MG63 (cell line): ENCODE measurements around the gene MELTF. TPM values are rescaled to one million over a fixed set of nuclear protein-coding genes. Genes with fewer than 3 reads are reported as not detected.

ENCODE experiments used
- DNase-seq: peaks from one replicate; pipeline ENCODE4 v3.0.0-alpha.2; 2020
- H3K27me3 ChIP-seq: fragments of 250-450 bp; sonication (Bioruptor Pico); 2 replicates; pipeline ENCODE4 v1.5.1; 2020; ENCODE audit warnings: mild to moderate bottlenecking, moderate library complexity
- H3K36me3 ChIP-seq: fragments of 250-450 bp; sonication (Bioruptor Pico); 2 replicates; pipeline ENCODE4 v1.5.1; 2020; ENCODE audit warnings: mild to moderate bottlenecking, moderate library complexity
- H3K4me3 ChIP-seq: fragments of 250-450 bp; sonication (Bioruptor Pico); 2 replicates; pipeline ENCODE4 v1.5.1; 2020; ENCODE audit warnings: mild to moderate bottlenecking, moderate library complexity
- H3K9me3 ChIP-seq: fragments of 250-450 bp; sonication (Bioruptor Pico); 2 replicates; pipeline ENCODE4 v1.5.1; 2020; ENCODE audit warnings: mild to moderate bottlenecking, moderate library complexity
- total RNA-seq: library from RNA; depleted of rRNA; stranded (reverse); fragments of >200 nt; shearing (Covaris generic); gene quantifications from 2 replicates; pipeline ENCODE4 v1.2.3, GENCODE V29; 2014; ENCODE audit warnings: low replicate concordance

MELTF gene
- total RNA-seq, 1 experiment from 2014 or later: 8.3 TPM

GRCh38 chr3:197002701-197003454 is 26.7 kb downstream of the MELTF start:
- peak; percentile 72 for DNase-seq
- Histone ChIP-seq H3K9me3 (0 out of 2 replicates have a peak, but pooled peaks cover 2% of the 10 kb centered on the region), H3K36me3 (no peaks in the 10 kb centered on the region), H3K27me3 (no peaks in the 10 kb centered on the region), H3K4me3 (no peak overlapping the region; the same call in 1 of the 2 replicates)

GRCh38 chr3:197001972-197002700 is 27.5 kb downstream of the MELTF start:
- DNase-seq: no peak
- no peaks in the 10 kb centered on the region for H3K27me3 ChIP-seq
- no peaks in the 10 kb centered on the region for H3K36me3 ChIP-seq
- no peak overlapping the region for H3K4me3 ChIP-seq
- 0 out of 2 replicates have a peak, but pooled peaks cover 2% of the 10 kb centered on the region for H3K9me3 ChIP-seq

- no peak overlapping the region for H3K4me3 ChIP-seq
- DNase-seq: no peak
- H3K36me3 ChIP-seq: no peaks in the 10 kb centered on the region
- H3K27me3 ChIP-seq: no peaks in the 10 kb centered on the region
- 0 out of 2 replicates have a peak, but pooled peaks cover 2% of the 10 kb centered on the region for H3K9me3 ChIP-seq
Observed at GRCh38 chr3:197001106-197001971, 28.3 kb downstream of the MELTF start.

GRCh38 chr3:197000211-197000610 is 29.4 kb downstream of the MELTF start:
- Histone ChIP-seq H3K4me3 (no peak overlapping the region), H3K27me3 (no peaks in the 10 kb centered on the region), H3K36me3 (no peaks in the 10 kb centered on the region), H3K9me3 (0 out of 2 replicates have a peak, but pooled peaks cover 2% of the 10 kb centered on the region)
- no peak for DNase-seq

- H3K9me3 ChIP-seq: 0 out of 2 replicates have a peak, but pooled peaks cover 2% of the 10 kb centered on the region
- H3K36me3 ChIP-seq: no peaks in the 10 kb centered on the region
- DNase-seq: no peak
- H3K27me3 ChIP-seq: no peaks in the 10 kb centered on the region
- H3K4me3 ChIP-seq: no peak overlapping the region
Observed at GRCh38 chr3:196998966-196999760, 30.5 kb downstream of the MELTF start.

GRCh38 chr3:196997311-196997710 is 32.3 kb downstream of the MELTF start:
- H3K9me3 ChIP-seq: 0 out of 2 replicates have a peak, but pooled peaks cover 2% of the 10 kb centered on the region
- H3K27me3 ChIP-seq: no peaks in the 10 kb centered on the region
- no peaks in the 10 kb centered on the region for H3K36me3 ChIP-seq
- H3K4me3 ChIP-seq: no peak overlapping the region
- DNase-seq: no peak

- no peaks in the 10 kb centered on the region for H3K36me3 ChIP-seq
- DNase-seq: no peak
- no peaks in the 10 kb centered on the region for H3K27me3 ChIP-seq
- 0 out of 2 replicates have a peak, but pooled peaks cover 2% of the 10 kb centered on the region for H3K9me3 ChIP-seq
- H3K4me3 ChIP-seq: no peak overlapping the region
Observed at GRCh38 chr3:196996454-196997265, 33.0 kb downstream of the MELTF start.

- Histone ChIP-seq H3K4me3 (no peak overlapping the region), H3K27me3 (no peaks in the 10 kb centered on the region), H3K9me3 (0 out of 2 replicates have a peak, but pooled peaks cover 2% of the 10 kb centered on the region), H3K36me3 (no peaks in the 10 kb centered on the region)
- no peak for DNase-seq
Observed at GRCh38 chr3:196995646-196996355, 33.8 kb downstream of the MELTF start.

- Histone ChIP-seq H3K27me3 (no peaks in the 10 kb centered on the region), H3K9me3 (0 out of 2 replicates have a peak, but pooled peaks cover 2% of the 10 kb centered on the region), H3K4me3 (no peak overlapping the region), H3K36me3 (no peaks in the 10 kb centered on the region)
- no peak for DNase-seq
Observed at GRCh38 chr3:196995027-196995426, 34.6 kb downstream of the MELTF start.

GRCh38 chr3:196994056-196994455 is 35.6 kb downstream of the MELTF start:
- H3K4me3 ChIP-seq: no peak overlapping the region
- no peaks in the 10 kb centered on the region for H3K36me3 ChIP-seq
- no peaks in the 10 kb centered on the region for H3K27me3 ChIP-seq
- no peak for DNase-seq
- H3K9me3 ChIP-seq: 0 out of 2 replicates have a peak, but pooled peaks cover 2% of the 10 kb centered on the region

- no peaks in the 10 kb centered on the region for H3K27me3 ChIP-seq
- no peaks in the 10 kb centered on the region for H3K9me3 ChIP-seq
- DNase-seq: no peak
- H3K4me3 ChIP-seq: no peak overlapping the region
- H3K36me3 ChIP-seq: no peaks in the 10 kb centered on the region
Observed at GRCh38 chr3:196992461-196993065, 37.1 kb downstream of the MELTF start.

GRCh38 chr3:196991581-196992460 is 37.8 kb downstream of the MELTF start:
- DNase-seq: no peak
- Histone ChIP-seq H3K4me3 (no peak overlapping the region), H3K27me3 (no peaks in the 10 kb centered on the region), H3K9me3 (no peaks in the 10 kb centered on the region), H3K36me3 (no peaks in the 10 kb centered on the region)

- H3K9me3 ChIP-seq: no peaks in the 10 kb centered on the region
- H3K4me3 ChIP-seq: no peak overlapping the region
- no peak for DNase-seq
- H3K27me3 ChIP-seq: no peaks in the 10 kb centered on the region
- H3K36me3 ChIP-seq: no peaks in the 10 kb centered on the region
Observed at GRCh38 chr3:196990601-196991007, 39.0 kb downstream of the MELTF start.
